Activated CD4-positive, CD25-positive, alpha-beta regulatory T cell (primary cell): ENCODE results near the gene JUP.
"Not testable (repeated sequence)": the region's sequence is repeated elsewhere in the genome, so short reads cannot be mapped to it uniquely, and the experiment has no call there.

Source experiments
- DNase-seq, 4 experiments: peaks; one replicate each; lab custom pipeline; 2025; lab: John Stamatoyannopoulos, UW

The JUP gene

DNA sequence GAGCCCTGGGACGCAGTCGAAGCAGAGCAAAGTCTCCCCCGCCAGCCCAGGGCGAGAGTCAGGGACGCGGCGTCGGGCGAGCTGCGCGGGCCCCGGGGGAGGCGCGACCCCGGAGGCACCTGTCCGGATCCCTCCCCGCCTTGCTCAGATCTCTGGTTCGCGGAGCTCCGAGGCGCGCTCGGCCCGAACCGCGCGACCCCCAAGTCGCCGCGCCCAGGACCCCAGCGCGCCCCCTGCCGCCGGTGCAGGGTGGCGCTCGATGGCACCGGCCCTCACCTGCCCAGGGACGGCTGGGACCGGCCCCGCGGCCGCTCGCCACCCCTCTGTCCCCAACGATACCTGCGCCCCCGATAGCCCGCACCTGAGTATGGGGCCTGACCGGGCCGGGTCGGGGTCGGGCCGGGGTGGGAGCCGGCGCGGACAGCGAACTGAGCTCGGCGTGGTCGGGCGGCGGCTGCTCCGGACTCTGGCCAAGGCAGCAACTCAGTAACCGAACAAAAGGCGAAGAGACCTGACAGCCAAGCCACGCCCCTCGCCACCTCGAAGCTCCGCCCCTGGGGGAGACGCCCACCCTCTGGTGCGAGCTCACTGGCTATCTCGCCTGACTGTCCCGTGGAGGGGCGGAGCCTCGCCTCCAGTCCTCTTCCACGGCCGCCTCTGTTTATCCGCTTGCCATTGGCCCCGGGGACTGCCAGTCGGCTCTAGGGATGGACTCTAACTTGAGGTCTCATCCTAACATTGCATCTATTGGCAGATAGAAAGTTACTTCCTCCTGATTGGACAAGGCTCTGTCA is at the start of gene JUP:
Gene JUP, minus strand, starts transcription at position 485 of the 794 bp plus-strand sequence. CDS start 14,857 bp downstream, outside the sequence.
- peak; percentile 66 to 75 (median 71) for DNase-seq

DNA sequence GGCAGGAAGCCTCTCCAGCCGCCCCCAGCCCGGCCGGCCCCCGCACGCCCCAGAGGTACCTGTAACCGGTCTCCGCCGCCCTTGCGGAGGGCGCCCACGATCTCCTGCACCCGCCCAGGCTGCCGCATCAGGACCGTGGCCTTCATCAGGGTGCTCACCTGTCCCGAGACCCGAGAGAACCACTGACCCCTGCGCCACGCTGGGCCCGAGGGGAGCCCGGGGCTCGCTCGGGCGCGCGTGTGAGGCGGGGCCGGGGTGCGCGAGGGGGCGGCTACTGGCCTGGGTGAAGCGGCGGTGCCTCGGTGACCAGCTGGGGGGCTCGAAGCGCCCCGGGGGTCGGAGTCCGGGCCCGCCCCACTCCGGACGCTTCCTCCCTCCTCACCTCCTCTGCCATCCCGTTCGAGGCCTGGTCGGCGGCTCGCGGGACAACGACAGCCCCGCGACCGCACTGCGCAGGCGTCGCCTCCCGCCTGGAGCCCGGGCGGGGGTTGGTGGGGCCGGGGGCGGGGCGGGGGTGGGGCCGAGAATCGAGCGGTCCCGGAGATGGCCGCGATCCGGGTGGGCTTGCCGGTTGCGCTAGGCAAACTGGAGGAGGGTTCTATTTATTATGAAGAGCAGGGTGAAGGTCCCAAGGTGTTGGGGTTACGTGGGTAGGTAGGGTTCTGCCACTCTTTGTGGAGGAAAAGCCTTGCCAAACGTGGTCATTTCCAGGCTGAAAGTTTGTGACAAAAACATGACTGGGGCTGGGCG is 49.5 kb upstream of the JUP start, which contains the start of gene NT5C3B:
Gene NT5C3B, minus strand, starts transcription at position 433 of the 750 bp plus-strand sequence. Its CDS starts 39 bp downstream, at position 394.
- DNase-seq = peak; percentile 13 to 31 (median 18)

DNA sequence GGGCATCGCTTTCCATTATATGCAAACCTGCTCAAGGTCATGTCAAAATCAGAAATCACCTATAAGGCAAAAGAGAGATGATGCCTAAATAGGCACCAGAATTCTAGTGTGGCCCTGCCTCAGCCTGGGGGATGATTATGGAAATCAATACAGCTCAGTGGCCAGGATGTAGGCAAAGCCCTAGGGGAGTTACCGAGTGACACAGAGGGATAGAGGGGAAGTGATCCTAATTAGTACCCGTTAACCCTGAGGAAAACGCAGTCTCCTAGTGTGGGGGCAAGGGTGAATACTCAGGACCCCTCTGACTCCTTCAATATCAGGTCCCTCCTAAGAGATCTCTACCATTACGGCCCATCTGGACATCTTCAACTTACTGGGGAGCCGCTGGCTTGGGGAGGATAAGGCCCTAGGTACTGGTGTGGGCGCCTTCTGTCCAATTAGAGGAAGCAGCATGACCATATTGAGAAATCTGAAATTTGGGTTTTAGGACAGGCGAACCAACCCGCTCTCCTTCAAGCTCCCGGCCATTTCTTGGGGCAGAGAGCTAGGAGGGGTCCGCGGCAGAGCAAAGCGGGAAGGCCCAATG is 48.8 kb upstream of the JUP start:
- DNase-seq = no peak

DNA sequence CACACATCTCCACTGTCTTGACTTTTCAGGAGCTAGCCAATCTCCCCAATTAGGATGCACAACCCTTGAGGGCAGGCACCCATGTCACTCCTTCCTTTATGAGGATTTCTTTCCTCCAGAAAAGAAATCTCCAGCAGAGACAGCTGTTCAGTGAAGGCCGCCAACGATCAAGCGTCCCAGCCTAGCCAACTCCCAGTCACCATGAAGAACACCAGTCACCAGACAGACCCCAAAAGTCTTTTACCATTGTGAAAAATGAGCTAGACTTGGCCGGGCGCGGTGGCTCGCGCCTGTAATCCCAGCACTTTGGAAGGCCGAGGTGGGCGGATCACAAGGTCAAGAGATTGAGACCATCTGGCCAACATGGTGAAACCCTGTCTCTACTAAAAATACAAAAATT is 43.5 kb upstream of the JUP start:
- not testable (repeated sequence) for DNase-seq

DNA sequence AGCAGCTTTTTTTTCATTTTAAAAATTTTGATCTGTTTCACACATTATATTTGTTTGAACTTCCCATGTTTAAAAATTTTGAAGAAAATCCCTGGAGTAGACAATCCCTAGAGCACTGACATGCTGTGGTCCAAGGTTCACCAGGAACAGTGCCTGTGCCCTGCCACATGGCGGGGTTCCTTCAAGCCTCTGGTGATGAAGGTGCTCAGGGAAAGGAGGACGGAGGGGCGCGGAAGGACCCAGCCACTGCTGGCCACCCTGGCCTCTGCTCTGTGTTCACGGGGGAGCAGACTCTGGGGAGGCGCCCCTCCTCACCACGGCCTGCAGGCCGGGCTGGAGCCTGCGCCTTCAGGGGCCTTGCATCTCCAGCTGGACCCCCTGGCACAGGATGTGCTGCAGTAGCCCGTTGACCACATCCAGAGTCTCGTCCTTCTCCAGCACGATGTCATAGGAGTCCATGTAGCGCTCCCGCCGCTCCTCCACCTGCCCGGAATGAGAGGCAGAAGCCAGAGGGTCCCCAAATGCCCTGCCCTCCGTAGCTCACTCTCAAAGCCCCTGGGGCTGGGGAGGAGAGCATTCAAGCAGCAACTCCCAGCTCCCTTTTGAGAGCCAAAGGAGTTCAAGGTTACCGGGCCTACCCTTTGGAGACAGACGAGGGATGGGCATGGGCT is 38.8 kb upstream of the JUP start:
- DNase-seq = no peak

DNA sequence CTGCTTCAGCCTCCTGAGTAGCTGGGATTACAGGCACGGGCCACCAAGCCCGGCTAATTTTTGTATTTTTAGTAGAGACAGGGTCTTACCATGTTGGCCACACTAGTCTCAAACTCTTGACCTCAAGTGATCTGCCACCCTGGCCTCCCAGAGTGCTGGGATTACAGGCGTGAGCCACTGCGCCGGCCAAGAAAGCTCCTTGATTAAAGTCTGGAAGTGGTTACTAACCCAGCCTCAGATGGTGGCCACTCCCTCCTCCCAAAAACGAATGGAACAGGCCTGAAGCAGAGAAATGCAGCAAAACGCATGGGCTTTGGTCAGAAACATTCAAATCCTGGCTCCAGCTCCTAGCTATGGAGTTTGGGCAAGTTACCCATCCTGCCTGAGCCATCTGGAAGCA is 37.6 kb upstream of the JUP start:
- no peak for DNase-seq

DNA sequence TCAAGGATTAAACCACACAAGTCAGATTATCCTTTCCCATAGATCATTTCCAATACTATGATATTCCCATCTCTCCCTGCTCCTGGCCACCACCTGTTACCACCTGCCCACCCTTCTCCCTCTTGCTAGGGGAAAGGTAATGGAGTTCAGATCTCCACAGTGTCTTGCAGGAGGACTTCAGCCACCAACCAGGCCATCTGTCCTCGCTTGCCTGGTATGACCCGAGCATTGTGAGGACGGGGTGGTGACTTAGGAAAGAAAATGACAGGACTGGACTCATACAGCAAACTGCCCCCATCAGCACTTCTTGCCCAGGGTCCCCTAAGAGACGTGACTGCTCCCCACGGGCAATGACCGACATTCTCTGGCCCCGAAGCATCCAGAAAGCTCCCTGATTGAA is 37.1 kb upstream of the JUP start:
- no peak for DNase-seq

DNA sequence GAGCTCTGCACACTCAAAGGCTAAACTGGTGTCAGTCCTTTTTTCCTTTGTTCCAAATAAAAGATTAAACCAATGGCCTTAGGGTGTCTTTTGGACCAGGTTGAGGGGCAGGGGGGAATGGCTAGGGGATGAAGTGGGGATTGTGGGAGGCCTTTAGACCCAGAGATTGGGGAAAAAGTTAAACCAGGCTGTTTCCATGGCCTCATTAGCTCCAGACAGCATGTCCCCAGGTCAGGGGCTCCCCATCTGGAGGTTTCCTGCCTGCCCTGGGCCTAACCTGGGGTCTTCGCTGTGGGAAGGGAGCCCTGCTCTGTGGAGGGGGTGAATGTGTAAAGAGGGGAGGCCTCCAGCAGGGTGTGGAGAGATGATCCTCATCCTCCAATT is 36.6 kb upstream of the JUP start:
- DNase-seq = no peak

DNA sequence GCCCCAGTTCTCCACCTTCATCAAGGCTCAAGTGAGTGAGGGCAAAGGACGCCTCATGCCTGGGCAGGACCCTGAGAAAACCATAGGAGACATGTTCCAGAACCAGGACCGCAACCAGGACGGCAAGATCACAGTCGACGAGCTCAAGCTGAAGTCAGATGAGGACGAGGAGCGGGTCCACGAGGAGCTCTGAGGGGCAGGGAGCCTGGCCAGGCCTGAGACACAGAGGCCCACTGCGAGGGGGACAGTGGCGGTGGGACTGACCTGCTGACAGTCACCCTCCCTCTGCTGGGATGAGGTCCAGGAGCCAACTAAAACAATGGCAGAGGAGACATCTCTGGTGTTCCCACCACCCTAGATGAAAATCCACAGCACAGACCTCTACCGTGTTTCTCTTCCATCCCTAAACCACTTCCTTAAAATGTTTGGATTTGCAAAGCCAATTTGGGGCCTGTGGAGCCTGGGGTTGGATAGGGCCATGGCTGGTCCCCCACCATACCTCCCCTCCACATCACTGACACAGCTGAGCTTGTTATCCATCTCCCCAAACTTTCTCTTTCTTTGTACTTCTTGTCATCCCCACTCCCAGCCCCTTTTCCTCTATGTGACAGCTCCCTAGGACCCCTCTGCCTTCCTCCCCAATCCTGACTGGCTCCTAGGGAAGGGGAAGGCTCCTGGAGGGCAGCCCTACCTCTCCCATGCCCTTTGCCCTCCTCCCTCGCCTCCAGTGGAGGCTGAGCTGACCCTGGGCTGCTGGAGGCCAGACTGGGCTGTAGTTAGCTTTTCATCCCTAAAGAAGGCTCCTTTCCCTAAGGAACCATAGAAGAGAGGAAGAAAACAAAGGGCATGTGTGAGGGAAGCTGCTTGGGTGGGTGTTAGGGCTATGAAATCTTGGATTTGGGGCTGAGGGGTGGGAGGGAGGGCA is 36.0 kb upstream of the JUP start:
- DNase-seq = no peak

DNA sequence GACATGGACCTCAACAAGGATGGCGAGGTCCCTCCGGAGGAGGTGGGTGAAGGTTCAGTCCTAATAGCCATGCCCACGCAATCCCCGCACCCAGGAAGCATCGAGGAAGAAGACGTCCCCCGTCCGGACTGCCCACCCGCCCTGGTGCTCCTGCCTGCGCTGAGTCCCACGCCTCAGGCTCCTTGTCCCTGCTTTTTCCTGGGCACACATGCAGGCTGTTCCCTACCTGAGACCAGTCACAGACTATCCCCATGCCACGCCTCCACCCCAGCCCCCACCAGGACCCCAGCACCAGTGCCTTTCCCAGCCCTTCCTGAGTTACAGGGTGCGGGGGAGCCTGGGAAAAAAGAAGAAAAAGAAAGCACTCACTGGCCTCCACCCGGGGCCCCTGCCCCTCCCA is 35.3 kb upstream of the JUP start:
- DNase-seq = no peak

DNA sequence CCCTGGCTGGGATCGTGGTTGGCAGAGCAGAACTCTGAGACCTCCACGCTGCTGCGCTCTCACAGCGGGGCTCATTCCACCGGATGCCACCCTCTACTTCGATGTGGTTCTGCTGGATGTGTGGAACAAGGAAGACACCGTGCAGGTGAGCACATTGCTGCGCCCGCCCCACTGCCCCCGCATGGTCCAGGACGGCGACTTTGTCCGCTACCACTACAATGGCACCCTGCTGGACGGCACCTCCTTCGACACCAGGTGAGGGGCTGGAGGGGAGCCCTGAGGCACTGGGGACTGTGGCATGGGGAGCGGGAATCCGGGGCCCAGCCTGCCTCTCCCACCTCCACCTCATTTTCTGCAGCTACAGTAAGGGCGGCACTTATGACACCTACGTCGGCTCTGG is 31.5 kb upstream of the JUP start:
- DNase-seq = no peak

DNA sequence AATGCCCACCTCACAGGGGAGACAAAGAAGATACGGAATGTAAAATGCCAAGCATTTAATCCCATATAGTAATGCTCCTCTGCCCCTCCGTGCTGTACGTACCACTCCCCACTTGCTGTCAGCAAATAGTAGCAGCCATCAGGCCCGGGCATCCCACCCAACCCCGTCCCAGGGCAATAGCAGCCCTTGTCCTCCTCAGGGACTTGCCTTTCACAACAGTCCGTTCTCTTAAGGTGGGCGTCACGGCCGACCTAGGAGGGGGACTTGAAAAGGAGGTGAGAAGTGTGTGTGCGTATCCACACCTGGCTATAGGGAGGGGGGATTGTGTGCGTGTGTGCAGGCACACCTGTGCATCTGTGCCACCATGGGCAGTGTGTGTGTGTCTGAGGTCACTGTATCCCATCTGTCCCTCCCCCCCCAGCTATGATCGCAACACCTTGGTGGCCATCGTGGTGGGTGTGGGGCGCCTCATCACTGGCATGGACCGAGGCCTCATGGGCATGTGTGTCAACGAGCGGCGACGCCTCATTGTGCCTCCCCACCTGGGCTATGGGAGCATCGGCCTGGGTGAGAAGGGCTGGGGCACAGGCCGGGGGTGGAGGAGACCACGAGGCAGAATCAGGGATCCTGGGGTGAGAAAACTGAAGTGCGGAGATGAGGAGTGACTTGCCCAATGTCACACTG is 30.3 kb upstream of the JUP start:
- no peak for DNase-seq

DNA sequence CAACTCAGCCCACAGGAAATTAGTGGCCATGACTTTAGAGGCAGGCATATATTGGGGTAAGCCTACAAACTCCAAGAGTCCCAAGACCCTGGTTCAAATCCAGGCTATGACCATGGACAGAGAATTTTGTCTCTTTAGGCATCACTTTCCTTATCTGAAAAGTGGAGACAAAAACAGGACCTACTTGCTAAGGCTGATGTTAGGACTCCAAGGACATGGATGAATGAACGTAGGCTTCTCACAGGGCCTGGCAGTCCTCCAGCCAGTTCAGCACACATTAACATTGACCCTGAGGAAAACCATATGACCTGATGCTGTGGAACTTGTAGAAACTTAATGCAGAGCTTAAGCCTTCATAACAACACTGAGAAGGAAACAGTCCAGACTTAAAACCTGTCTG is 27.7 kb upstream of the JUP start:
- no peak for DNase-seq

DNA sequence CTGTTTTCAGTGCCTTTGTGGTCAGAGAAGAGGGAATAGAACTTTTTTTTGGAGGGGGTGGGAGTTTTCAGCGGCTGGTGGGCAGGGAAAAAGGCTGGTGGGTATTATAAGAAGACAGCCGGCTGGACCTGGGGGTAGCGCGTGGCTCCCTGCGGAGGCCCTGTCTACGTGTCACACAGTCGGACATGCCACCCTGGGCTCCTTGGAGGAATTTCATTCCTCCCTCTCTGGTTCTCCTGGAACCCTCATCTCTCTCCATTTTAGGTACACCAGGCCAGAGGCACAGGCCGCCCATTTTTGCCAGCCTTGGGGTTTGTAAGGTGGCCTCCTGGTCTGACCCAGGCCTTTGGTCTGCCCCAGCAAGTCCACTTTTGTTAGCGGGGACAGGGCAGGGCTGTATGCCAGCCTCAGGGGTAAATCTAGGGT is 27.2 kb upstream of the JUP start:
- DNase-seq = no peak

DNA sequence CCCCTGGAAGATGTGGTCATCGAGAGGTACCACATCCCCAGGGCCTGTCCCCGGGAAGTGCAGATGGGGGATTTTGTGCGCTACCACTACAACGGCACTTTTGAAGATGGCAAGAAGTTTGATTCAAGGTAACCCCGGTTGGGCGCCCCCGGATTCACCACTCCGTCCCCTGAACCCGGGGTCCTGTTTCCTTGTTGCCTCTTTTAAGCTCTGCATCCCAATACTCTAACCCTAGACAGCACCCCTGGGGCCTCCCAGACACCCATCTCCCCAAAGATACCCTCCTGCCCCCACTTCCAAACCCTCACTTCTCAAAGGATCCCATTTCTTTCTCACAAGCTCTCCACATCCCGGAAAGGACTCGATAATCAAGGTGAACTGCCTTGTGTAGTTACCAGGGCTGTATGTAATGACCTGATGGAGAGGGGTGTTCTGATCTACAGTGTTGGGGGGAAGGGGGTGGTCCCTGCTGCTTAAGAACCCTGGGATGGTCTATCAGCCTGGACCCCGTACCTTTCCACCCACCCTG is 26.7 kb upstream of the JUP start:
- no peak for DNase-seq

DNA sequence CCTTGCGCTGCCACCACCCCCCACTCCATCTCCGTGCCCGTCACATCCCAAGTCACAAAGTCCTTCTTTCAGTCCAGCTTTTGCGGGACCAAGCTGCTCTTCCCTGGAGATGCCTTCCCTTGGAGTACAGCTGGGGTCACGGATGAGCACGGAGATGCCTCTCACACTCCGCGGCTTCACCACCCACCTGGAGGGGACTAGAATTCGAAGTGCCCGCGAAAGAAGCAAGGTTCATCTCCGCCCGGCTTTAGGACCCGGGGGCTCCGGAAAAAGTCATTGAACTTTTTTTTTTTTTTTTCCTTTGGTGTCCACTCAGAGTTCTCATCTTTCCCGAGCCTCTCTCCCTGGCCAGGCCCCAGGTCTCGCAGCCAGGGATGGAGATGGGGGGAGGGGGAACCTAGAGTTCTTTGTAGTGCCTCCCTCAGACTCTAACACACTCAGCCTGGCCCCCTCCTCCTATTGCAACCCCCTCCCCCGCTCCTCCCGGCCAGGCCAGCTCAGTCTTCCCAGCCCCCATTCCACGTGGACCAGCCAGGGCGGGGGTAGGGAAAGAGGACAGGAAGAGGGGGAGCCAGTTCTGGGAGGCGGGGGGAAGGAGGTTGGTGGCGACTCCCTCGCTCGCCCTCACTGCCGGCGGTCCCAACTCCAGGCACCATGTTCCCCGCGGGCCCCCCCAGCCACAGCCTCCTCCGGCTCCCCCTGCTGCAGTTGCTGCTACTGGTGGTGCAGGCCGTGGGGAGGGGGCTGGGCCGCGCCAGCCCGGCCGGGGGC is 26.1 kb upstream of the JUP start, which contains the start of gene FKBP10:
Gene FKBP10, plus strand, starts transcription at position 624 of the 771 bp plus-strand sequence. Its CDS starts 31 bp downstream, at position 655.
- peak in 1 of 4 experiments; percentile 19 for DNase-seq

DNA sequence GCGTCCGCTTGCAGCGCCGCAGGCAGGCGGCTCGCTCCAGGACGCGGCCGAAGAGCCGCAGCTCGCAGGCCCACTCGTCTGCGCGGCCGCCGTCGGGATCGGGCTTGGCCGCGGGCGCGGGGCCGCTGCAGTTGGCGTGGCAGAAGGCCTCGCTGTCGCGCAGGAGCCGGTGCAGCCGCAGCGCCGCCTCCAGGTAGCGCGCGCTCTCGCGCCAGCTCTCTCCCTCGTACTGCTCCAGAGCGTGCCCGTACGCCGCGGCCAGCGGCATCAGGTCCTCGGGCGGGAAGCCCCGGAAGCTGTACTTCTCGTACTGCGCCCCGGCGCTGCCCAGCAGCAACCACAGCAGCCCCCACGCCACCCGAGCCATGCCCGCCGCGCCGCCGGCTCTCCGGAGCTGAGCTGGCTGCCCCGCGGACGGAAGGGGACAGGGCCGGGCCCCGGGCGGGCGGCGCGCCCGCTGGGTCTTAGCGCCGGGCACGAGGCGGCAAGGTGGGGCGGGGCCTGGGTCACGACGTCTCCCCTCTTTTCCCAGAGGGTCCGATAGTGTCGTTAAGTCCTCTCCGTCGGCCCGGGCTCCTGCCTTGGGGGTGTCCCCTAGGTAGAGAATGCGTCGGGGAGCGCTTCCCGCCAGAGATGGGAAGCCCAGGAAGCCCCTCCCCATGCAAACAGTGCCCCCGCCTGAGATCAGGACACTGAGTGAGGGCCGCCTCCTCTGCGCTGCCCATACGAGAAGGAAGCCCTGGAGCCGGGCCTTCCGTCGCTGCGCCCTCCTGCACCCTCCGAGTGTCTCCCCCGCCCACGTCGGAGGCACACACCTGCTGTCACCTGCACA is 25.3 kb upstream of the JUP start, which contains the start of gene P3H4:
Gene P3H4, minus strand, starts transcription at position 401 of the 832 bp plus-strand sequence. Its CDS starts 34 bp downstream, at position 367.
- peak; percentile 29 to 59 (median 50) for DNase-seq
